Skeletal muscle cell (primary cell): ENCODE data around the gene CCNQ.

Experiments
- DNase-seq: peaks from one replicate; pipeline ENCODE4 v3.0.0-alpha.2; 2010; ENCODE audit warnings: low read depth
- H3K4me3 ChIP-seq: 2 replicates; pipeline ENCODE4 v1.5.1; 2011; ENCODE audit warnings: low read depth, mild to moderate bottlenecking, control low read depth, low read length, moderate library complexity

CCNQ gene

GRCh38 chrX:153598541-153599191, at the start of gene CCNQ:
CCNQ (minus strand) TSS chrX:153599139; CDS start chrX:153599073, 66 bp downstream.
- DNase-seq = no peak

GRCh38 chrX:153647461-153648357, 48.8 kb upstream of the CCNQ start:
- no peak for DNase-seq
- no peak overlapping the region for H3K4me3 ChIP-seq

More at GRCh38 chrX:153598541-153599191, at the start of gene CCNQ:
- peak within 1 kb of the TSS; percentile 66 for H3K4me3 ChIP-seq

- peak within 1 kb of the TSS; percentile 1 for H3K4me3 ChIP-seq
- no peak for DNase-seq
Observed at GRCh38 chrX:153646620-153647373, 47.9 kb upstream of the CCNQ start, which contains the start of gene DUSP9. DUSP9 (plus strand) TSS chrX:153647203; CDS start chrX:153647954, 751 bp downstream.

GRCh38 chrX:153645921-153646488, 47.1 kb upstream of the CCNQ start:
- no peak for DNase-seq
- no peak overlapping the region for H3K4me3 ChIP-seq

GRCh38 chrX:153645151-153645550, 46.2 kb upstream of the CCNQ start:
- H3K4me3 ChIP-seq = no peak overlapping the region
- no peak for DNase-seq

- DNase-seq = no peak
- no peak overlapping the region for H3K4me3 ChIP-seq
Observed at GRCh38 chrX:153644356-153645125, 45.6 kb upstream of the CCNQ start.

GRCh38 chrX:153643431-153644351, 44.8 kb upstream of the CCNQ start:
- no peak for DNase-seq

GRCh38 chrX:153642655-153643430, 43.9 kb upstream of the CCNQ start:
- DNase-seq = no peak
- no peak overlapping the region for H3K4me3 ChIP-seq

More at GRCh38 chrX:153643431-153644351, 44.8 kb upstream of the CCNQ start:
- peak overlapping the region; percentile 27 for H3K4me3 ChIP-seq

- no peak for DNase-seq
- H3K4me3 ChIP-seq = no peak overlapping the region
Observed at GRCh38 chrX:153642051-153642654, 43.2 kb upstream of the CCNQ start.

GRCh38 chrX:153641627-153642026, 42.7 kb upstream of the CCNQ start:
- no peak for DNase-seq
- H3K4me3 ChIP-seq = no peak overlapping the region

- no peak overlapping the region for H3K4me3 ChIP-seq
- no peak for DNase-seq
Observed at GRCh38 chrX:153640736-153641575, 42.0 kb upstream of the CCNQ start.

- no peak for DNase-seq
- H3K4me3 ChIP-seq = no peak overlapping the region
Observed at GRCh38 chrX:153640045-153640686, 41.2 kb upstream of the CCNQ start.

- no peak overlapping the region for H3K4me3 ChIP-seq
- no peak for DNase-seq
Observed at GRCh38 chrX:153639177-153640044, 40.5 kb upstream of the CCNQ start.

- DNase-seq = no peak
- no peak overlapping the region for H3K4me3 ChIP-seq
Observed at GRCh38 chrX:153638436-153639176, 39.7 kb upstream of the CCNQ start.
